HFF-Myc (cell line): ENCODE data around the gene SERPINA12.

ENCODE experiments used
- DNase-seq: peaks from one replicate; pipeline ENCODE4 v3.0.0-alpha.2; 2011; ENCODE audit warnings: low read depth; ENCODE audit errors: extremely low read depth
- H3K4me3 ChIP-seq: replicated peaks from 2 replicates; pipeline ENCODE4 v1.5.1; 2011; ENCODE audit warnings: low read depth, mild to moderate bottlenecking, control low read depth, low read length
- CTCF ChIP-seq: IDR thresholded peaks from 2 replicates; pipeline ENCODE4 v1.5.1; 2012; ENCODE audit warnings: mild to moderate bottlenecking, low read depth, low read length, control low read depth; ENCODE audit errors: missing control alignments

SERPINA12 gene

GRCh38 chr14:94473666-94474410 is 35.4 kb downstream of the SERPINA12 start:
- no peak for DNase-seq
- H3K4me3 ChIP-seq: no peak overlapping the region
- no peak for TF ChIP-seq CTCF

GRCh38 chr14:94472842-94473241 is 36.4 kb downstream of the SERPINA12 start:
- no peak for DNase-seq
- TF ChIP-seq CTCF: no peak
- no peak overlapping the region for H3K4me3 ChIP-seq

- no peak overlapping the region for H3K4me3 ChIP-seq
- no peak for DNase-seq
- TF ChIP-seq CTCF: no peak
These were observed 38.2 kb downstream of the SERPINA12 start for GRCh38 chr14:94471045-94471444.

GRCh38 chr14:94470311-94470710 is 39.0 kb downstream of the SERPINA12 start:
- TF ChIP-seq CTCF: no peak
- no peak for DNase-seq
- H3K4me3 ChIP-seq: no peak overlapping the region

GRCh38 chr14:94469261-94469660 is 40.0 kb downstream of the SERPINA12 start:
- H3K4me3 ChIP-seq: no peak overlapping the region
- TF ChIP-seq CTCF: no peak
- no peak for DNase-seq

- no peak overlapping the region for H3K4me3 ChIP-seq
- DNase-seq: no peak
These were observed 41.3 kb downstream of the SERPINA12 start for GRCh38 chr14:94467728-94468520.

More at GRCh38 chr14:94467728-94468520, 41.3 kb downstream of the SERPINA12 start:
- TF ChIP-seq CTCF: no peak
